HUDEP-2 (cell line): ENCODE data around the gene RWDD2A.

Experiments used
- DNase-seq, 76 experiments: peaks; one replicate each; lab custom pipeline; 2025; ENCODE audit not compliant: unreplicated experiment in 76 of 76; lab: John Stamatoyannopoulos, UW

RWDD2A gene

GRCh38 chr6:83198486-83199172, 5.5 kb downstream of the RWDD2A start:
- no peak for DNase-seq

- no peak for DNase-seq
Measured at GRCh38 chr6:83199173-83199862, 6.2 kb downstream of the RWDD2A start.

- DNase-seq = no peak
Measured at GRCh38 chr6:83199863-83200225, 6.7 kb downstream of the RWDD2A start.

GRCh38 chr6:83202031-83202430, 8.9 kb downstream of the RWDD2A start:
- DNase-seq = no peak

- peak in 64 of 76 experiments; percentile 10 to 80 (median 44) for DNase-seq
Measured at GRCh38 chr6:83215131-83216047, 22.2 kb downstream of the RWDD2A start.

- DNase-seq = no peak
Measured at GRCh38 chr6:83216806-83217205, 23.6 kb downstream of the RWDD2A start.

GRCh38 chr6:83218646-83219045, 25.5 kb downstream of the RWDD2A start:
- no peak for DNase-seq

- no peak for DNase-seq
Measured at GRCh38 chr6:83220121-83220520, 27.0 kb downstream of the RWDD2A start.

GRCh38 chr6:83221276-83221675, 28.1 kb downstream of the RWDD2A start:
- DNase-seq = no peak

- peak in 26 of 76 experiments; percentile 5 to 45 (median 22) for DNase-seq
Measured at GRCh38 chr6:83221889-83222479, 28.8 kb downstream of the RWDD2A start.

GRCh38 chr6:83226517-83226916, 33.4 kb downstream of the RWDD2A start:
- no peak for DNase-seq

- no peak for DNase-seq
Measured at GRCh38 chr6:83231146-83231545, 38.0 kb downstream of the RWDD2A start.

GRCh38 chr6:83247471-83247870, 54.3 kb downstream of the RWDD2A start:
- no peak for DNase-seq
